HG03159 (cell line): ENCODE measurements around the gene GMPPA.

Experiments
- ATAC-seq: cut with Tn5 transposase; IDR thresholded peaks from one replicate; pipeline ENCODE4 v1.9.1; 2021; ENCODE audit warnings: mild to moderate bottlenecking, moderate library complexity; ENCODE audit not compliant: unreplicated experiment

GMPPA gene

GRCh38 chr2:219484343-219485200 lies 14.1 kb upstream of the GMPPA start:
- no peak for ATAC-seq

GRCh38 chr2:219485201-219485580 lies 13.5 kb upstream of the GMPPA start:
- ATAC-seq: no peak

- no peak for ATAC-seq
These were observed 12.2 kb upstream of the GMPPA start for GRCh38 chr2:219486380-219486959.

GRCh38 chr2:219488149-219488843 lies 10.4 kb upstream of the GMPPA start:
- ATAC-seq: no peak

- no peak for ATAC-seq
These were observed 9.9 kb upstream of the GMPPA start for GRCh38 chr2:219488844-219489194.

- no peak for ATAC-seq
These were observed 9.4 kb upstream of the GMPPA start for GRCh38 chr2:219489315-219489714.

GRCh38 chr2:219490186-219490585 lies 8.5 kb upstream of the GMPPA start:
- no peak for ATAC-seq

GRCh38 chr2:219490600-219491130 lies 8.0 kb upstream of the GMPPA start:
- no peak for ATAC-seq

- ATAC-seq: no peak
These were observed 7.3 kb upstream of the GMPPA start for GRCh38 chr2:219491278-219491963.

- no peak for ATAC-seq
These were observed 6.1 kb upstream of the GMPPA start for GRCh38 chr2:219492575-219492974.

GRCh38 chr2:219493086-219493485 lies 5.6 kb upstream of the GMPPA start:
- no peak for ATAC-seq

GRCh38 chr2:219494952-219495530 lies 3.6 kb upstream of the GMPPA start:
- ATAC-seq: no peak

GRCh38 chr2:219495531-219496122 lies 3.1 kb upstream of the GMPPA start:
- ATAC-seq: no peak

GRCh38 chr2:219496247-219496824 lies 2.4 kb upstream of the GMPPA start:
- no peak for ATAC-seq

GRCh38 chr2:219496825-219497494 lies 1.7 kb upstream of the GMPPA start:
- ATAC-seq: no peak

GRCh38 chr2:219497495-219498279 lies 1.0 kb upstream of the GMPPA start:
- peak; percentile 3 for ATAC-seq

GRCh38 chr2:219499058-219499307 lies 292 bp downstream of the GMPPA start:
- no peak for ATAC-seq

- no peak for ATAC-seq
These were observed 864 bp downstream of the GMPPA start for GRCh38 chr2:219499555-219499954.

GRCh38 chr2:219500135-219500534 lies 1.4 kb downstream of the GMPPA start:
- no peak for ATAC-seq
